Breast epithelium (tissue), 4 donors: Measurements from ENCODE around the gene MAN1A1. TPM values are rescaled to one million over a fixed set of nuclear protein-coding genes. Genes with fewer than 3 reads are reported as not detected.

ENCODE experiments used
- DNase-seq, 2 donors: peaks; one replicate each; pipeline ENCODE4 v3.0.0-alpha.2; 2019; ENCODE audit warnings: low spot score in 2 of 2
- H3K27ac ChIP-seq, 2 donors: fragments of 200-600 bp; sonication (generic) in 1 of 2; one replicate each; pipeline ENCODE4 v1.5.1; 2016 to 2019; ENCODE audit warnings: mild to moderate bottlenecking in 1 of 2
- H3K27me3 ChIP-seq, 2 donors: fragments of 200-600 bp; sonication (generic) in 1 of 2; one replicate each; pipeline versions ENCODE4 v1.5.1 to v1.6.0; 2017 to 2019; ENCODE audit warnings: control low read depth in 1 of 2, mild to moderate bottlenecking in 1 of 2
- H3K36me3 ChIP-seq: fragments of 200-600 bp; one replicate; pipeline ENCODE4 v1.5.1; 2019
- H3K4me1 ChIP-seq, 2 donors: fragments of 200-600 bp; sonication (generic); one replicate each; pipeline ENCODE4 v1.5.1; 2016 to 2019; ENCODE audit warnings: control low read depth in 1 of 2
- H3K4me3 ChIP-seq, 3 donors: fragments of 200-600 bp; sonication (generic); 1 replicate in 2 of 3; 2 replicates in 1 of 3; pipeline ENCODE4 v1.5.1; 2016 to 2019; ENCODE audit warnings: mild to moderate bottlenecking in 3 of 3, moderate library complexity in 2 of 3
- H3K9me3 ChIP-seq, 2 donors: fragments of 200-600 bp; sonication (generic) in 1 of 2; one replicate each; pipeline ENCODE4 v1.5.1; 2016 to 2019; ENCODE audit warnings: control low read depth in 1 of 2
- CTCF ChIP-seq, 3 donors: fragments of 450-650 bp; IDR thresholded peaks; one replicate each; pipeline ENCODE4 v1.5.1; 2016 to 2017; ENCODE audit warnings: antibody characterized with exemption in 3 of 3, mild to moderate bottlenecking in 3 of 3, moderate library complexity in 3 of 3
- POLR2A ChIP-seq: fragments of 450-650 bp; IDR thresholded peaks from one replicate; pipeline ENCODE4 v1.6.1; 2016; ENCODE audit warnings: antibody characterized with exemption, mild to moderate bottlenecking, moderate library complexity
- POLR2AphosphoS5 ChIP-seq, 3 donors: sonication (generic); formaldehyde crosslinking; IDR thresholded peaks; one replicate each; pipeline ENCODE4 v1.6.1; 2017; ENCODE audit warnings: antibody characterized with exemption in 3 of 3
- intact Hi-C: fragments of 100-400 bp; cut with DNase I; formaldehyde crosslinking; loops from one replicate; pipeline ENCODE4 v1.15.1; 2023; ENCODE audit warnings: low total_unique reads
- total RNA-seq, 3 donors: library from RNA; depleted of rRNA; stranded (reverse); fragments of >200 nt; gene quantifications; one replicate each; pipeline ENCODE4 v1.1.0, GENCODE V29; 2016

Gene MAN1A1
- total RNA-seq, 3 donors from 2014 or later = 81.2 to 481 (median 104) TPM

DNA sequence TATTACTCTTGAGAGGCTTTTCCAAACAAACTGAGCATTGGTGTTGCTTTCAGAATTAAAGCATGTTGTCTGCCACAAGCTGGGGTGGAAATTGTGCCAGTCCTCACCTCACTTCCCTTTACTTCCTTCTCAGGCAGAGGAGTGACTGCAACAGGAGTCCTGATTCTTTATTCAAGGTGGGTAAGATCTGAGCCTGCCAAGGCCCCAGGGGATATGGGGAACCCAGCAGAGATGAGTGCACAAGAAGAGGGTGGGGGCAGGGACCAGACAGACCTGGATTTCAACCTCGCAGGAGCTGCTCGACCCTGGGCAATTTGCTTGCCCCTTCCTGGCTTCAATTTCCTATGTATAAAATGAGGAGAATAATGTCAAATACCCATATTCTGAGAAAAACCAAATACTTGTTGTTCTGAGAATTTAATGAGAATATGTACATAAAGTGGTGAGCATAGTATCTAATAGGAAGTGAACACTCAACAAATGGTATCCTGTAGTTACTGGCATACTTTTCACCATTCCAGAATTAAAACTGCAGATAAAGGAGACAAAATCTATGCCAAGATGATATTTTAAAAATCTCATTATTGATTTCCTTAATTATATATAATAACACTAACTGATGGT, 17.8 kb downstream of the MAN1A1 start:
- Histone ChIP-seq H3K27me3 (no peaks in the 10 kb centered on the region), H3K9me3 (no peaks in the 10 kb centered on the region), H3K4me1 (no peaks in the 10 kb centered on the region), H3K36me3 (no peaks in the 10 kb centered on the region), H3K4me3 (no peak overlapping the region), H3K27ac (no peak overlapping the region)
- intact Hi-C loops = loop anchor here (2.0 kb wide), 1 partner anchor 53 kb away; no protein-coding TSS in a partner anchor
- DNase-seq = no peak
- TF ChIP-seq CTCF (IDR thresholded peaks at IDR 0.05) (no peak), POLR2A (no peak), POLR2AphosphoS5 (IDR thresholded peaks at IDR 0.05) (no peak)

DNA sequence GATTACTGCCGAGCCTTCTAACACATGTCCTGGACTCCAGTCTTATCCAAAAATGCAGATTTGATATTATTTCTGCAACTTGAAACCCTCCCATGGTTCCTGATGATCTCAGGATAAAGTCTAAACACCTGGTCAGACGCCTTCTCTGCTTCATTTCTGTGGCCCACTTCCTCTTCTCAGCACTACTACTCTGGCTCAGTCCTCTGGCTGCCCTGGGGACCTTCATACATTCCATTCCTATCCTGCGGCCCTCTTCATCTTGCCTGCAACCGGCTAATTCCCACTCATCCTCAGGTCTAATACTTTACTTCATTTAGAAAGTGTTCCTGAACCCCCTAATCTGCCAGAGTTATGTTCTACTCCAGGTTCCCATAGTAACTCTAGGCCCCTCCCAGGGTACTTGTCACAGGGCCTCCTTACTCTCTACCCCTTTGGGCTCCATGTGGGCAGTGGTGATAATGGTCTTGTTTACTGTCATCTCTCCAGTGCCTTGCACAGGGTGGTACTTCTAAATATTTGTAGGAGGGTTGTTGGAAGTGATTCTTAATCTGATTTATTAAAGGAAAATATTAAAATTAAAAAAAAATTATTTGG, 18.9 kb downstream of the MAN1A1 start:
- intact Hi-C loops = loop anchor here (2.0 kb wide), 1 partner anchor 52 kb away; no protein-coding TSS in a partner anchor
- H3K4me1 ChIP-seq = no peaks in the 10 kb centered on the region
- TF ChIP-seq POLR2A (no peak), CTCF (IDR thresholded peaks at IDR 0.05) (no peak), POLR2AphosphoS5 (IDR thresholded peaks at IDR 0.05) (no peak)

GRCh38 chr6:119329794-119330180, 19.8 kb downstream of the MAN1A1 start:
- Histone ChIP-seq H3K4me3 (no peak overlapping the region), H3K4me1 (no peaks in the 10 kb centered on the region), H3K27ac (no peak overlapping the region), H3K9me3 (no peaks in the 10 kb centered on the region), H3K27me3 (no peaks in the 10 kb centered on the region), H3K36me3 (no peaks in the 10 kb centered on the region)
- no peak for DNase-seq
- intact Hi-C loops = loop anchor here (2.0 kb wide), 1 partner anchor 51 kb away; no protein-coding TSS in a partner anchor
- TF ChIP-seq POLR2AphosphoS5 (IDR thresholded peaks at IDR 0.05) (no peak), CTCF (IDR thresholded peaks at IDR 0.05) (no peak), POLR2A (no peak)

More for the DNA sequence above, 18.9 kb downstream of the MAN1A1 start:
- H3K27ac ChIP-seq = no peak overlapping the region
- no peak overlapping the region for H3K4me3 ChIP-seq
- H3K36me3 ChIP-seq = no peaks in the 10 kb centered on the region
- no peaks in the 10 kb centered on the region for H3K27me3 ChIP-seq
- DNase-seq = no peak
- H3K9me3 ChIP-seq = no peaks in the 10 kb centered on the region

DNA sequence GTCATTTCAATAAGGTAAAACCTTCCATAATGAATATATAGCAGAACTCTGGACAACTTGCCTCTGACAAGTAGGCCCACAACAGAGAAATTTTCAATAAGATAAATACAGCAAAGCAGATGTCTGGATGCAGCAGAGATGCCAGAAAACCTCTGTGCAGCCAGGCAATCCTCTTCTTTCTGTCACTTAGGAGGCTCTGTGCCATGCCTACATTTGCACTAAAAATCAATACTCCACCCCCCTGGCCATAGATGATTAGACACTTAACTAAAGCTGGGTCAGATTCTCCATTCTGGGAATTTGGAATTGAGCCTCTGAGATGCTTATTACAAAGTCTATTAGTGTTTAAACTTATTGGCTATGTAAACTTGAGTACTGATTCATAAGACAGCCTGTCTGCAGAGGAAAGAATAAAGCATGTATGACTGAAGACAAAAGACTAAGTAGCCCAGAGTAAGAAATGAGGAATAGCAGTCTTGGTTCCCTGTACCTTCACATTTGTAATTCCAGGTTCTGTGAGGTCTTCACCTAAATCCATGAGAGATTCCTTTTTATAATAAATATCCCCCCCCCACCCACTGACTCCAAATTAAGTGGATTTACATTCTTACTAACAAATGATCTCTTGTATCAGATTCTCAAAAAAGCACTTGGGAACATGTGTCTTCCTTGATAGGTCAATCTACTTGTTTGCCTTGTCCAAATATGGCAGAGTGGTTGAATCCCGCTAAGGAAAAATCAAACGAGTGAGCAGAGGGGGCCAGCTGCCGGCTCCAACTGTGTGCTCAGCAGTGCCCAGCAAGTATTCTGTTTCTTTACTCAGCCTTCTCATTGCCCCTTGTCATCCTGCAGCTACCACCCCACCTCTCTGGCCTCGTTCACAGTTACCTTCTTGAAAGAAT, 20.4 kb downstream of the MAN1A1 start:
- no peak for DNase-seq
- Histone ChIP-seq H3K9me3 (no peaks in the 10 kb centered on the region), H3K4me3 (no peak overlapping the region), H3K36me3 (no peaks in the 10 kb centered on the region), H3K27ac (no peak overlapping the region), H3K4me1 (no peaks in the 10 kb centered on the region), H3K27me3 (no peaks in the 10 kb centered on the region)
- intact Hi-C loops = no loop called here
- TF ChIP-seq CTCF (IDR thresholded peaks at IDR 0.05) = no peak

GRCh38 chr6:119328254-119328653, 21.3 kb downstream of the MAN1A1 start:
- no peaks in the 10 kb centered on the region for H3K36me3 ChIP-seq
- H3K4me3 ChIP-seq = no peak overlapping the region
- intact Hi-C loops = no loop called here
- H3K4me1 ChIP-seq = no peaks in the 10 kb centered on the region
- TF ChIP-seq POLR2A (no peak), POLR2AphosphoS5 (IDR thresholded peaks at IDR 0.05) (no peak), CTCF (IDR thresholded peaks at IDR 0.05) (no peak)
- no peaks in the 10 kb centered on the region for H3K9me3 ChIP-seq
- H3K27me3 ChIP-seq = no peaks in the 10 kb centered on the region
- no peak for DNase-seq
- H3K27ac ChIP-seq = no peak overlapping the region
